WERI-Rb-1 (cell line): ENCODE data around the gene MTERF1.

Experiments used
- DNase-seq: peaks from one replicate; pipeline ENCODE4 v3.0.0-alpha.2; 2020
- H3K27ac ChIP-seq: fragments of 250-450 bp; sonication (Bioruptor Pico); 2 replicates; pipeline ENCODE4 v1.5.1; 2020; ENCODE audit warnings: mild to moderate bottlenecking, moderate library complexity
- H3K27me3 ChIP-seq: fragments of 250-450 bp; sonication (Bioruptor Pico); 2 replicates; pipeline ENCODE4 v1.5.1; 2021; ENCODE audit warnings: mild to moderate bottlenecking, low read depth, moderate library complexity; ENCODE audit not compliant: insufficient read depth, severe bottlenecking
- H3K36me3 ChIP-seq: fragments of 250-450 bp; sonication (Bioruptor Pico); 2 replicates; pipeline ENCODE4 v1.5.1; 2020; ENCODE audit warnings: mild to moderate bottlenecking, moderate library complexity
- H3K4me3 ChIP-seq: 2 replicates; pipeline ENCODE4 v1.5.1; 2011; ENCODE audit warnings: low read depth, mild to moderate bottlenecking, control low read depth, low read length
- H3K9me3 ChIP-seq: fragments of 250-450 bp; sonication (Bioruptor Pico); 2 replicates; pipeline ENCODE4 v1.5.1; 2021; ENCODE audit warnings: mild to moderate bottlenecking, moderate library complexity; ENCODE audit not compliant: severe bottlenecking
- TF ChIP-seq, protein P1 (sequence below): IDR thresholded peaks from 2 replicates; pipeline ENCODE4 v1.5.1; 2011; ENCODE audit warnings: low read depth, mild to moderate bottlenecking, control low read depth, inconsistent platforms, low read length

The MTERF1 gene

GRCh38 chr7:91832493-91833045, 47.9 kb downstream of the MTERF1 start:
- Histone ChIP-seq H3K36me3 (no peaks in the 10 kb centered on the region), H3K9me3 (no peaks in the 10 kb centered on the region), H3K27me3 (no peaks in the 10 kb centered on the region), H3K4me3 (no peak overlapping the region), H3K27ac (no peak overlapping the region)
- TF ChIP-seq, protein P1, sequence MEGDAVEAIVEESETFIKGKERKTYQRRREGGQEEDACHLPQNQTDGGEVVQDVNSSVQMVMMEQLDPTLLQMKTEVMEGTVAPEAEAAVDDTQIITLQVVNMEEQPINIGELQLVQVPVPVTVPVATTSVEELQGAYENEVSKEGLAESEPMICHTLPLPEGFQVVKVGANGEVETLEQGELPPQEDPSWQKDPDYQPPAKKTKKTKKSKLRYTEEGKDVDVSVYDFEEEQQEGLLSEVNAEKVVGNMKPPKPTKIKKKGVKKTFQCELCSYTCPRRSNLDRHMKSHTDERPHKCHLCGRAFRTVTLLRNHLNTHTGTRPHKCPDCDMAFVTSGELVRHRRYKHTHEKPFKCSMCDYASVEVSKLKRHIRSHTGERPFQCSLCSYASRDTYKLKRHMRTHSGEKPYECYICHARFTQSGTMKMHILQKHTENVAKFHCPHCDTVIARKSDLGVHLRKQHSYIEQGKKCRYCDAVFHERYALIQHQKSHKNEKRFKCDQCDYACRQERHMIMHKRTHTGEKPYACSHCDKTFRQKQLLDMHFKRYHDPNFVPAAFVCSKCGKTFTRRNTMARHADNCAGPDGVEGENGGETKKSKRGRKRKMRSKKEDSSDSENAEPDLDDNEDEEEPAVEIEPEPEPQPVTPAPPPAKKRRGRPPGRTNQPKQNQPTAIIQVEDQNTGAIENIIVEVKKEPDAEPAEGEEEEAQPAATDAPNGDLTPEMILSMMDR: no peak
- no peak for DNase-seq

DNA sequence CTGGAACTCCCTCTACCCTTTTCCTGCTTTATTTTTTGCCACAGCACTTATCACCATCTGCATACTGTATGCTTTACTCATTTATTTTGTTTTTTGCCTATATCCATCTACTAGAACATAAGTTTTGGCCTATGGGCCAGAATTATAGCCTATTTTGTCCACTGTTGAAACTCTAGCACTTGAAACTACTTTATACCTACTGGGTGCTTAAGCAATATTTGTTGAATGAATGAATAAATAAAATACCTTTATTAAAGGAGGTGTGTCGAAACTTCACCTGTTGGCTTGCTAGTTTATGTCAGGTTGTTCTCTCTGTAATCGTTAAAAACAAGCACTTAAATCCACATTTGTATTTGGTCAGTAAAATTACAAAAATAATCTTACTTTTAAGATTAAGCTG, 53.3 kb downstream of the MTERF1 start:
- no peaks in the 10 kb centered on the region for H3K27me3 ChIP-seq
- H3K36me3 ChIP-seq: no peaks in the 10 kb centered on the region
- no peak for DNase-seq
- H3K9me3 ChIP-seq: no peaks in the 10 kb centered on the region
- no peak overlapping the region for H3K4me3 ChIP-seq
- no peak overlapping the region for H3K27ac ChIP-seq
- TF ChIP-seq, protein P1: no peak

DNA sequence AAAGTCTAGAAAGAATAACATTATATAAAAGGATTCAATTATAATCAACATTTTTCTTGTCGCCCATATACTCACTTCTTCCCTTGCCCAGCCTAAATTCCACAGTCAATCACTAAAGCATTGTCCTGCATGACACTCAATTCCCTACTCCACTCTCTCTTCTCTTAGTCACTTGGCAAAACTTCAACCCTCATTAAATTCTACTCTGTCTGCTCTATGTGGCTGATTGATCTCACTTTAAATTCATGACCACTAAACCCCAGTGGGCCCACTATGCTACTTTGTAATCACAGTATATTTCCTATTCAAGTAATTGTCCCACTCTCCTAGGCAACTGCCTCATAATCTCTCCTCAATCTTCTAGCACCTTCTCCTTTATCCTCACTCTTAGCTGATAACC, 54.1 kb downstream of the MTERF1 start:
- TF ChIP-seq, protein P1: no peak
- H3K27ac ChIP-seq: no peak overlapping the region
- no peak overlapping the region for H3K4me3 ChIP-seq
- DNase-seq: no peak
- H3K9me3 ChIP-seq: no peaks in the 10 kb centered on the region
- H3K36me3 ChIP-seq: no peaks in the 10 kb centered on the region
- H3K27me3 ChIP-seq: no peaks in the 10 kb centered on the region

DNA sequence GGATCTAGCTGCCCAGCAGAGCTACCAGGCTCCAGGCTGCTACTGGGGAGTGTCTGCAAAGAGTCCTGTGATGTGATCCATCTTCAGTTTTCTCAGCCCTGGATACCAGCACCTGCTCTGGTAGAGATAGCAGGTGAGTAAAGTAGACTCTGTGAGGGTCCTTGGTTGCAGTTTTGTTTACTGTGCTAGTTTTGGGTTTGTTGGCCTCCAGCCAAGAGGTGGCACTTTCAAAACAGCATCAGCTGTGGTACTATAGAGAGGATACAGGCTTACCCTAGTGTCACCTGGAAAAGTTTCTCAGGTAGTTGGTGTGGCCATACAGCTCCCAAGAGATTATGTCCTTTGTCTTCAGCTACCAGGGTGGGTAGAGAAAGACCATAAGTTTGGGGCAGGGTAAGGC, 56.3 kb downstream of the MTERF1 start:
- TF ChIP-seq, protein P1: no peak
- Histone ChIP-seq H3K9me3 (no peaks in the 10 kb centered on the region), H3K4me3 (no peak overlapping the region), H3K27me3 (no peaks in the 10 kb centered on the region), H3K36me3 (no peaks in the 10 kb centered on the region), H3K27ac (no peak overlapping the region)
- DNase-seq: no peak
